Activated CD8-positive, alpha-beta T cell treated with anti-CD3 and anti-CD28 coated beads for 36 hours (primary cell): ENCODE results near the gene PARS2. TPM values are rescaled to one million over a fixed set of nuclear protein-coding genes. Genes with fewer than 3 reads are reported as not detected.
A peak's percentile ranks its signal among the peaks of the same experiment; 100 is the strongest.

Experiments
- ATAC-seq: fragments of 200-7000 bp; cut with Tn5 transposase; one replicate; pipeline ENCODE4 v1.10.0; 2021; ENCODE audit warnings: mild to moderate bottlenecking, moderate library complexity
- CTCF ChIA-PET: fragments of 350-600 bp; sonication (Branson Sonifier 250); formaldehyde crosslinking; loops from one replicate; lab custom pipeline; 2021; ENCODE audit warnings: antibody characterized with exemption; lab: Charles Lee
- POLR2A ChIA-PET: fragments of 350-600 bp; sonication (Branson Sonifier 250); formaldehyde crosslinking; loops from one replicate; lab custom pipeline; 2021; ENCODE audit warnings: antibody characterized with exemption; lab: Charles Lee
- DNase-seq: peaks from one replicate; pipeline ENCODE4 v3.0.0-alpha.2; 2020
- H3K27ac Mint-ChIP-seq: one replicate; pipeline ENCODE4 v1.8.0; 2021; ENCODE audit warnings: mild to moderate bottlenecking, mixed read lengths
- H3K27me3 Mint-ChIP-seq: one replicate; pipeline ENCODE4 v1.8.0; 2021; ENCODE audit warnings: mixed read lengths
- H3K36me3 Mint-ChIP-seq: one replicate; pipeline ENCODE4 v1.8.0; 2021; ENCODE audit warnings: low read depth, mixed read lengths
- H3K4me1 Mint-ChIP-seq: one replicate; pipeline ENCODE4 v1.8.0; 2021; ENCODE audit warnings: low read depth, mixed read lengths
- H3K4me3 Mint-ChIP-seq: one replicate; pipeline ENCODE4 v1.8.0; 2021; ENCODE audit warnings: mild to moderate bottlenecking, moderate library complexity, mixed read lengths
- H3K9me3 Mint-ChIP-seq: one replicate; pipeline ENCODE4 v1.8.0; 2021; ENCODE audit warnings: mixed read lengths
- intact Hi-C: fragments of 100-400 bp; cut with micrococcal nuclease; formaldehyde crosslinking; loops from one replicate; pipeline ENCODE4 v1.10.0; 2022
- total RNA-seq, 2 experiments: library from RNA; stranded (reverse); gene quantifications; one replicate each; pipeline ENCODE4 v1.2.3, GENCODE V29; 2021
- TF ChIP-seq, protein P1 (sequence below): fragments of 200-600 bp; IDR thresholded peaks from one replicate; pipeline ENCODE4 v1.8.0; 2022; ENCODE audit warnings: antibody characterized with exemption, mild to moderate bottlenecking

PARS2 gene
- total RNA-seq: 1 to 10 TPM; 6.0 to 6.7 TPM

DNA sequence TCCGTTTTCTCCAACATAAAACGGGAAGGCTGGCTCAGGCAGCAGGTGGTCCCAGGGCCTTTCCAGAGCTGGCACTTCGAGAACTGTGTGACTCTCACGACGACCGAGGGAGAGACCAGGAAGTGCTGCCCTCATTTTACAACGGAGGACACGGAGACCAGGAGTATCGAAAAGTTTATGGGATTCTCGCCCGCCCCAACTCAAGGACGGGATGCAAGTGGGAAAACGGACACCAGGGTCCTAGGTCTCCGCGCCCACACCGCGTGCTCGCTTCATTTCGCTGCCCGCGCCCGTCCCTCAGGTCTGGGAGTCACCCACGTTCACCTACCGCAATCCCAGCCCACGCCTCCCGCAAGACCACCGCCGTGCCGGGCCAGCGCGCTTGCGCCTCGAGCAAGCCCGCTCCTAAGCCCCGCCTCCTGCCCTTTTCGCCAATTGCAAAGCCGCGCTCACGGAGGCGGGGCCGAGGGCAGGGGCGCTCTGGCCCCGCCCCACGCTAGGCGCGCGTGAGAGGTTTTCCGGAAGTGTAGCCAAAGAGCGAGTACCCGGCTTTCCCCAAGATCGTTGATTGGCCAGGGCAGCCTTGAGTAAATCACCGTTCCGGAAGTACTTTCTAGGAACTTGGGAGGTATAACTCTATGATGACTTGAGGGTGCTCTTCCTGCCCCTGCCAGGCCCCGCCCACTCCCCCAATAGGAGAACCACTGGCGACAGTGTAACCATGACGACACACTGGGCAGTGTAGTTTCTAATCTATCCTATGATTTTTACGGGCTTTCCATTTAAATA is at the start of gene PARS2:
Gene PARS2, minus strand, starts transcription at position 391 of the 789 bp plus-strand sequence. CDS start 5,362 bp downstream, outside the sequence.
- H3K4me3 Mint-ChIP-seq: peak within 1 kb of the TSS; percentile 91
- CTCF ChIA-PET: interaction anchor here (0.9 to 3.6 kb wide), 3 partner anchors 28 to 257 kb away, joined by 3 to 18 read pairs (median 3); partner anchors contain the start of gene TTC22
- H3K27ac Mint-ChIP-seq: peak within 1 kb of the TSS; percentile 94
- intact Hi-C loops: no loop called here
- DNase-seq: peak; percentile 98
- peaks cover 21% of the 10 kb centered on the region for H3K4me1 Mint-ChIP-seq
- ATAC-seq: peak; percentile 96
- TF ChIP-seq, protein P1, sequence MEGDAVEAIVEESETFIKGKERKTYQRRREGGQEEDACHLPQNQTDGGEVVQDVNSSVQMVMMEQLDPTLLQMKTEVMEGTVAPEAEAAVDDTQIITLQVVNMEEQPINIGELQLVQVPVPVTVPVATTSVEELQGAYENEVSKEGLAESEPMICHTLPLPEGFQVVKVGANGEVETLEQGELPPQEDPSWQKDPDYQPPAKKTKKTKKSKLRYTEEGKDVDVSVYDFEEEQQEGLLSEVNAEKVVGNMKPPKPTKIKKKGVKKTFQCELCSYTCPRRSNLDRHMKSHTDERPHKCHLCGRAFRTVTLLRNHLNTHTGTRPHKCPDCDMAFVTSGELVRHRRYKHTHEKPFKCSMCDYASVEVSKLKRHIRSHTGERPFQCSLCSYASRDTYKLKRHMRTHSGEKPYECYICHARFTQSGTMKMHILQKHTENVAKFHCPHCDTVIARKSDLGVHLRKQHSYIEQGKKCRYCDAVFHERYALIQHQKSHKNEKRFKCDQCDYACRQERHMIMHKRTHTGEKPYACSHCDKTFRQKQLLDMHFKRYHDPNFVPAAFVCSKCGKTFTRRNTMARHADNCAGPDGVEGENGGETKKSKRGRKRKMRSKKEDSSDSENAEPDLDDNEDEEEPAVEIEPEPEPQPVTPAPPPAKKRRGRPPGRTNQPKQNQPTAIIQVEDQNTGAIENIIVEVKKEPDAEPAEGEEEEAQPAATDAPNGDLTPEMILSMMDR: no peak
- H3K27me3 Mint-ChIP-seq: no peaks in the 10 kb centered on the region
- H3K9me3 Mint-ChIP-seq: no peaks in the 10 kb centered on the region
- POLR2A ChIA-PET: interaction anchor here (0.6 to 2.0 kb wide), 5 partner anchors 11 to 564 kb away, joined by 3 to 4 read pairs (median 4); partner anchors contain the start of genes CYB5RL, MRPL37 and TTC4
- H3K36me3 Mint-ChIP-seq: peaks cover 4% of the 10 kb centered on the region

DNA sequence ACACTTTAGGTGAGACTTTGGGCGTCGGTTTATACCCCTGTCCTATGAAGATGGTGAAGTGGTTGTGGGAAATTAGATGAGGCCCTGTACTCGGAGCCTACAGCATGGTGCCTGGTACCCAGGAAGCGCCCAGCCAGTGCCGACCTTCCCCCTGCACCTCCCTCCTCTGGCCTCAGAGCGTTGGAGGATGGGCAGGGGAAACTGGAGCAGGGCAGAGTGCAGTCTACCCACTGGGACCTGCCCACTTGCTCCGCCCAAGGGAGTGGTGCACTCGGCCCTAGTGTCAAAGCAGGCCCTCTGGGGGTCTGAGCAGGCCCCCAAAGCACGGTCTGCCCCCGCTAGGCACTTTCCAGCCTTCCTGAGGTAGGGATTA is 49.8 kb upstream of the PARS2 start:
- Mint-ChIP-seq H3K27ac (no peak overlapping the region), H3K27me3 (no peaks in the 10 kb centered on the region), H3K9me3 (no peaks in the 10 kb centered on the region), H3K36me3 (no peaks in the 10 kb centered on the region), H3K4me3 (no peak overlapping the region), H3K4me1 (peaks cover 6% of the 10 kb centered on the region)
- intact Hi-C loops: no loop called here
- ChIA-PET CTCF (no interaction called here), POLR2A (interaction anchor here (0.6 kb wide), 1 partner anchor 143 kb away, joined by 3 read pairs; no protein-coding TSS in a partner anchor)
- ATAC-seq (no peak), DNase-seq (no peak)
- TF ChIP-seq, protein P1: no peak

DNA sequence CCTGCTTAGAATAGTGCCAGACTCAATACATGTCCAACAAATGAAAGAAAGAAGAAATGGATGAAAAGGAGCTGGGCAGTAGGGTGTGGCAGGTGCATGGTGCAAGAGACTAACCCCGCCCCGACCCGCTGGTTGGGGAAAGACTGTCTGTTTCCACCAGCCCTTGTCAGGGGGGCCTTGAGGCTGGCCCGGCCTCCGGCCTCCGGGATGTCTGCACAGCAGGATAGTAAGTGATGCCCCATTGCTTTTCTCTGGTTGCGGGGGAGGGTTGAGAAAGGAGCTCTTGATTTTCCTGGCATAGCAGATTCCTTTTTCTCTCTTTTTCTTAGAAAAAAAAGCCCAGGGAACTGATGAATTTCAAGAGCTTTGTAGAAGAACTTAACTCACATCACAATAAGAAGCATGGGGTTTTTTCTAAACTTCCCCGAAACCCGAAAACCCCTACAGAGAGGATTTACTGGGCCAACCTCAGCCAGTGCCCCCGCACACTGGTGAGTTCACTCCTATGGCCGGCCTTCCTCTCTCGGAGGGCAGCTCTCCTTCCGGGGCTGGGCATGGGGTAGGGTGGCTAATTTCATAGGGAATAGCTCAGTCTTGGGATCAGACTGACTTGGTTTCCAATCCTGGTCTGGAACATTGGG is 49.3 kb upstream of the PARS2 start:
- Mint-ChIP-seq H3K4me3 (no peak overlapping the region), H3K9me3 (no peaks in the 10 kb centered on the region), H3K4me1 (peaks cover 6% of the 10 kb centered on the region), H3K36me3 (no peaks in the 10 kb centered on the region), H3K27me3 (no peaks in the 10 kb centered on the region), H3K27ac (no peak overlapping the region)
- ATAC-seq: no peak
- ChIA-PET POLR2A (interaction anchor here (0.6 kb wide), 1 partner anchor 143 kb away, joined by 3 read pairs; no protein-coding TSS in a partner anchor), CTCF (no interaction called here)
- no peak for DNase-seq
- intact Hi-C loops: no loop called here
- TF ChIP-seq, protein P1: no peak

DNA sequence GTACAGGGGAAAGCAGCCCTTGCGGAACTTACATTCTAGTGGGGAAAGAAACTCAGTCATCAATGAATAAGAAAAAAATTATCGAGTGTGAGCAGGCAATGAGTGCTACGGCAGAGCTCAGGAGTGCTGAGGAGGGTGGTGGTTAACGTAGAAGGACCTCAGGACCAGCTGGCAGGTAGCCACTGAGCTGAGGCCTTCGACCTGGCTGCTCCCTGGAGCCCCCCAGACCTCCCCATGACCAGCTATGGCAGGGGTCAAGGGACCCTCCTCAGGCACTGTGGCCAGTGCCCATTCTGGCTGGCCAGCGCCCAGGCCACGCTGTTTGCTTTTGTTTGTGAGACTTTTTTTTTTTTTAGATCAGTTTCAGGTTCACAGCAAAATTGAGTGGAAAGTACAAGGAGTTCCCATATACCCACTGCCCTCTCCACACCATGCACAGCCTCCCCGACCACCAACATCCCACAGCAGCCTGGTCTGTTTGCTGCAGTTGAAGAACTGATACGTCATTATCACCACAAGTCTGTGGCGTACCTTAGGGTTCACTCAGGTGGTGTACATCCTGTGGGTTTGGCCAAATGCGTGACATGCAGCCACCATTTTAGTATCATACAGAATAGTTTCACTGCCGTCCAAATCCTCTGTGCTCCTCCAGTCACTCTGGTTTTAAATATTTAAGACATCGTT is 48.6 kb upstream of the PARS2 start:
- Mint-ChIP-seq H3K4me1 (peaks cover 2% of the 10 kb centered on the region), H3K4me3 (no peak overlapping the region), H3K9me3 (no peaks in the 10 kb centered on the region), H3K27me3 (no peaks in the 10 kb centered on the region), H3K36me3 (no peaks in the 10 kb centered on the region), H3K27ac (no peak overlapping the region)
- TF ChIP-seq, protein P1: no peak
- no peak for ATAC-seq
- ChIA-PET CTCF (no interaction called here), POLR2A (no interaction called here)
- intact Hi-C loops: no loop called here
- DNase-seq: peak; percentile 45
